ENCODE results near the gene DCHS2.

Gene DCHS2

DNA sequence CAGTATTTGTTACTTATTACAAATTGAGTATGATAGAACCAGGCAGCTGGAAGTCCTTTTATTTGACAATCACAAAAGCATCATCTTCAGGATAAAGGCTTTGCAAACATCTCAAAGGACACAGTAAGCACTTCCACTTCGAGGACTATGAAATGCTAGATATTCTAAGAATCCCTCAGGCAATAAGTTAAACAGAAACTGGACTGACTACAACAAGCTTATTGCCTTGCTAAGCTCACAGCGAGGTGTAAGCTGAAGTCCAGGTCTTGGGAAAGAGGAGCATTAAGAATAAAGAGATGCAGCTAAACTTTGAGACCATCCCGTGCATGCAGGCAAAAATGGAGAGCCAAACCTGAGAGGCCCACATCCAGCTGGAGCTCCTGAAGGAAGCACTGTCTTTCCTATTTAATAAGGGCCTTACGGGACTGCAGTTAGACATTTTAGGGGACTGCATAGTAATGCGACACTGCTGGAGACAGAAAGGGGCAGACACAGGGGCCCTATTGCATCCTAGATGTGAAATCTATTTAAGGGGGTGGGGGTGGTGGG, 38.7 kb downstream of the DCHS2 start:
- DNase-seq (ENCODE audit: low read depth in 1 of 2, low spot score in 1 of 2): no peak

DNA sequence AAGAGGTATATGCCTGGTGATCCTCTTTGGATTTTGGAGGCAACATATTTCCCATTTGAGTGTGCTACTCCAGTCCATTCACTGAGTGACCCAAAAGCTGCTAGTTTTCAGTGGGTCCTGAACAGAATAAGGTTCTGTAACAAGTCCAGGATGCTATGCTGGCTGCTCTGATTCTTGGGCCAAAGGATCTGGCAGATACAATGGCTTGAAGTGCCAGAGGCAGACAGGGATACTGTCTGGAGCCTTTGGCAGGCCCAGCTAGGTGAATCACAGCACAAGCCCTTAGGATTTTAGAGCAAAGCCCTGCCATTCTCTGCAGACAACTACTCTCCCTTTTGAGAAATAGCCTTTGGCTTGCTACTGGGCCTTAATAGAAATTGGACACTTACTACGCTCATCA, 40.6 kb downstream of the DCHS2 start:
- DNase-seq (ENCODE audit: low read depth in 1 of 2, low spot score in 1 of 2): no peak

DNA sequence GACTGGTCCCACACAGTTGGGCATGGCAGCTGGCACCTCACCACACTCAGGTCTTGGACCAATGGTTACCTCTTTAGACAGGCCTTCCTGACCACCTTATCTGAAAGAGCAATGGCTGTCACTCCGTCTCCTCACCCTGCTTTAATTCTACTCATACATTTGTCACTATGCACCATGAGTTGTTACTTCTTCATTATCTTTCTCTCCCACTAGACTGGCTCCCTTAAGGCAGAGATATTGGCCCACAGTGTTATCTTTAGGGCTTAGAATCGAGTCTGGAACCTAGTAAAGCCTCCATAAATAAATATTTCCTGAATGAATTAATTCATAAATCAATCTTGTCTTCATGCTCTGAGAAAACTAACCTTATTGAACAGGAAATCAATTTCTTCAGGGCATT, 46.6 kb downstream of the DCHS2 start:
- DNase-seq (ENCODE audit: low read depth in 1 of 2, low spot score in 1 of 2): no peak

DNA sequence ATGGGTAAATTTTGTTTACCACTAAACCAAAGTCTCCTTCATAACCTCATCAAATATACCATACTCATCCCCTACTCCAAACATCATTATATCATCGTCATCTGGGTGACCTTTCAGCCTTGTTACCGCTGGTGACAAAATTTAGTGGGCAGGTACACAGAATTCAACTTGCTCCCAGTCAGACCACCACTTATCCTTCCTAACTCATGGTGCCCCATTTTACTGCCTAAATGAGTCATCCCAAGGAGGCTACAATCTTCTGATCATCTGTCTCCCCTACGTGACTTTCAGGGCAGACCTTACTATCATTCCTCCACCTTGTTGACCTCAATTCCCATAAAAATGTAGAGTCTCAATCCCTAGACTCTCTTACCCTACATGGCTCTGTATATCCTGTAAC, 49.6 kb downstream of the DCHS2 start:
- DNase-seq (ENCODE audit: low read depth in 1 of 2, low spot score in 1 of 2): no peak

DNA sequence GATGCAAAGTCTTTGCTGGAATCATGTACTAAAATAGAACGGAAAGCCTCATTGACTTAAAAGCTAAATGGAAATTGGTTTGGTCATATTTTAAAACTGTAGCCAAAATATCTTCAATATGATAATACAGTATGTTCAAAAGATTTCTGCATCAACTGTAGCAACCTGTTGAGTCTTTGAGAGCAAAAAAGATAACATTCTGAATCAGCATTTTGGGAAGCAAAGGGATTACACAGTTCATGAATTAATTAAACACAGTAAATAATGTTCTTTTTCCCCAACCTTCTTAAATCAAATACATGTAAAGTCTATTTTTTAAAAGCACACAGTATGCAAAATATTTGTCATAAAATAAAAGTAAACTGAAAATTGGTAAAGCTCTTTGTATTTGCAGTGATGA, 50.5 kb downstream of the DCHS2 start:
- DNase-seq (ENCODE audit: low read depth in 1 of 2, low spot score in 1 of 2): no peak

DNA sequence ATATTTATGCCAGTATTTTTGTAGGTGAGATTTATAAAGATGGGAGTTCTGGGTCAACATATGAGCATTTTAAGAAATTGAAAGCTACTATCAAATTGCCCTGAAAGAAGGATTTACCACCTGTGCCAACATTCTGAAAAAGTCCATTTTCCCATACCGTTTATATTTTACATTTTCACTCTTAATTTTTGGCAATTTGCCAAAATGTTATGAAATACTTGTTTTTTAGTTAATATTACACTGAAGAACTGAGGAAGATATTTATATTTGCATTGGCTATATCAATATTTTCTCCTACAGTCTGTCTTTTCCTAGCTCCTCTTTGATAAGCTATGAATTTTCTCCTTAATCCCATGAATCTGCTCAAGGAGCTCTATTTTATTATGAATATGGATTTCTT, 52.4 kb downstream of the DCHS2 start:
- DNase-seq (ENCODE audit: low read depth in 1 of 2, low spot score in 1 of 2): no peak

DNA sequence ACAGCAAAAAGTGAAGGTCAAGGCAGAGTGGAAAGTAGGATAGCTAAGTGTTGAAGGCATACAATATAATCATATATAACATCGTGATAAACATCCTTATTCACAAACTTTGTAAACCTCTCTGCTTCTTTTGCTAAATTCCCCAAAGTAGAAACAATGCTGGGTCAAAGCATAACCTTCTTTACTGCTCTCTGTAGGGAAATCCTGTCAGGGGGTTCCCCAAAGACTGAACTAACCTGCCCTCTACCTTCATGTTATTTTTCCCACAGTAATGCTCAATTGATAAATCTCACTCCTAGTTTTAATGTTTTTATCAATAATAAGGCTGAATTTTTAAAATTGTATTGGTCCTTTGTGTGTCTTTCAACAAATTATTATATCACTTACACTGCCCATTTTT, 55.7 kb downstream of the DCHS2 start:
- no peak for DNase-seq (ENCODE audit: low read depth in 1 of 2, low spot score in 1 of 2)

DNA sequence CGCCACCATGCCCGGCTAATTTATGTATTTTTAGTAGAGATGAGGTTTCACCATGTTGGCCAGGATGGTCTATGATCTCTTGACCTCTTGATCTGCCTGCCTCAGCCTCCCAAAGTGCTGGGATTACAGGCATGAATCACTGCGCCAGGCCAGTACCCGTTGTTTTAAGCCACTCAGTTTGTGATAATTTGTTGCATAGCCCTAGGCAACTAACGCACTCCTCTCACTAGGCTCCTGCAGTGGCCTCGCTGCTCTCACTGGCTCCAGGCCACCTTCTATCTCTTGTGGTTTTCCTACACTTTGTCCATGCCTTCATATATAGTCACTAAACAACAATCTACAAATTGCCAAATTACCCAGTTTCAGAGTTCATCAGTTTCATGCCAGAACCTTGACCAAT, 58.1 kb downstream of the DCHS2 start:
- DNase-seq (ENCODE audit: low read depth in 1 of 2, low spot score in 1 of 2): no peak

DNA sequence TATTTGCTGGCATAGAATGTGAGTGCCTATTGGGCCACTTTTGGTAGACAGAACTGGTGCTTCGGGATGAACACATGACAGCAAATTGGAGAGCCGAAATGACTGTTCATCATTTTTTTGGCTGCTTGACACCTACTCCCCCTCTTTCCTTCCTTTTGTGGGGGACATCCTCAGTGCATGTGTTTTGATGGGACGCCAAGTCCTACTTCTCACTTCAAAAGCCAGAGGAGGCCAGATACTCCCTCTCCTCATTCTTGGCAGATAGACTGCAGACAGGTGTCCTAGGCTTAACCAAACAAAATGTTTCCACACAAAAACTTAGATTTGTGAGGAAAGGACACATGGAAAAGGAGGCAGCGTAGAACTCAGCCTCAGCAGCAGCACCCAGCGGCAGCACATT, 62.4 kb downstream of the DCHS2 start:
- no peak for DNase-seq (ENCODE audit: low read depth in 1 of 2, low spot score in 1 of 2)

DNA sequence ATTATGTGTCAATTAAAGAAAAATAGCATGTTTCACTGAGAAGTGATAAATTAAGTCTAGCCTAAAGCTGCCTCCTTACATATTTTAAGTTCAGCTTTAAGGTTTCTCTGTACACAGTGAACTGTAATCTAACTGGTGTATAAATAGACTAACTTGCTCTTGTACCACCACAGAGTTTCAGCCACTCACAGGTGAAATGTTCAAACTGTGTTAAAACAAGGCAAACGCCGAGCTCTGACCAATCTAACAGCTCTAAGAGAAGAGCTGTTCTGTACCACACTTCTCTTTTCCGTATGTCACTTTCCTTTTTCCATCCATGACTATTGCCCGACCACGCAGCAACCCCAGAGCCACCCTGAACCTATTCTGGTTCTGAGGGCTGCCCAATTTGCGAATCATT, 64.5 kb downstream of the DCHS2 start:
- no peak for DNase-seq (ENCODE audit: low read depth in 1 of 2, low spot score in 1 of 2)

DNA sequence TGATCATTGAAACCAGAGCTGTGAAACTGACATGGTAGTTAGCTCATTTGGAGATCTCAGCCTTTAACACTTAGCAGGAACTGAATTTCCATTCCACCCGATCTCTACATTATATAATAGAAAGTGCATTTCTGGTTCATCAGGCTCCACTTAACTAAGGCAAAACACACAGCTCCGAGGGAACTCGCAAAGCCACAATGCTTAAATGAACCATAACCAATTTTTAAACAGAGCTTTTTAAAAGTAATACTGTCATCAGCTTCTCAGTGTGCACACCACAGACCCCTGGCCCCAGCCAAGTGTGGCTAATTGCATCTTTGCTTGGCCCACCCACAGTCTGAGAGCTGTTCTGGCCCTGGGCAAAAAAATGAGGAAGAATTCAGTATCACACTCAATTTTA, 66.1 kb downstream of the DCHS2 start:
- no peak for DNase-seq (ENCODE audit: low read depth in 1 of 2, low spot score in 1 of 2)

DNA sequence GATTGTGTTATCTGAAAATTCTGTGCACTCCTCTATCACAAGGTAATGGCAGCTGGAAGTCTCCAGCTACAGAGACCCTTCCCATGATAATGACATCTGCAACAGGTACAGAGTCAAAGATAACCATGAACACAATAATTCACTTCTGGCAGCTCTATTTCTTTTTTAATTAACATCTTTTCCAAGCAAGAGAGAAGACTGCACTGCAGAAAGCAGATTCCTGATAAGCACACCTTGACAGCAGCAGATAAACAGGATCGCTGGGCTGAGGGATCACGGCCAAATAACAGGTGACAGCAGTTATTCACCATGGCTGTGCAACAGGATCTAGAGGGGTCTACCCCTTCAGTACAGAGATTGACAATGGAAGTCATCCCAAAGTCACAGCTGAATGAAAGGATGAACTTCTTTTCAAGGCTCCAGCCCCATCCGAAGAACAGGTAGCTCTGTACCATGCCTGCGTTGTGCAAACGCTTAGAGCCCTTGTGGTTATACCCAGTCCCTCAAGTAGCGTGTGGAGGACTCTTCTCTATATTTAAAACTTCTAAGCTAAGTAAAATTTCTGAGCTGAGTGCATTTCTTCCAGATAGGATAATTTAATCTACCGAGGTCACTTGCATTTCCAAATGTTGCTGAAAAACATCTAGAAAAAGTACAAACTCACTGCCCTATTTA, 66.7 kb downstream of the DCHS2 start:
- no peak for DNase-seq (ENCODE audit: low read depth in 1 of 2, low spot score in 1 of 2)

DNA sequence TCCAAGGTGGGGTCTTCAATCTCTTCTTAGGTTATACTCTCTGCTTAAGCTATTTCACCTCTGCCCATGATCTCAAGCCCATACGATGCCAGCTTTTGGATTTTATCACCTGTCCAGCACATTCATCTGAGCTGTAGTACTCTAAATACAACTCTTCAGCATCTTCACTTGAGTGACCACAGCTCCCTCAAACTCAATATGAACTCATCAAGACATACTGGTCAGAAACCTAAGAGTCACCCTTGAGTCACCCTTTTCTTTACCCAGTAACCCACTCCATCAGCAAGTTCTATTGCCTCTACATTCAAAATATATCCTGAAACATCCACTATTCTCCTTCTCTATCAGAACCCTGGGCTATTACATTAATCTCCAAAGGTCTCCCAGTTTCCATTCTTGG, 69.4 kb downstream of the DCHS2 start:
- DNase-seq (ENCODE audit: low read depth in 1 of 2, low spot score in 1 of 2): no peak

DNA sequence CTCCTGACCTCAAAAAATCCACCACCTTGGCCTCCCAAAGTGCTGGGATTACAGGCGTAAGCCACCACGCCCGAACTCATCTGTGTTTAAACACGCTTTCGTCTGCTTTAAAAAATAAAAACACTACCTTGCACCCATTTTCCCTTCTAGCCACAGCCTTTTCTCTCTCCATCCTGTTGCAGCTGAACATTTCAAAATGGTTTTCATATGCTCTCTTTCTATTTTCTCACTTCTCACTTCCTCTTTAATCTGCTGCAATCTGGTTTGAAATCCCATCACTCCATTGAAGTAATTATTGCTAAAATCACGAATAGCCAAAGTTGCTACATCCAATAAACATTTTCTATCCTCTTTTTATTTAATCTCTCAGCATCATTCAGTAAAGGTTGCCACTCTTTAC, 70.0 kb downstream of the DCHS2 start:
- no peak for DNase-seq (ENCODE audit: low read depth in 1 of 2, low spot score in 1 of 2)

DNA sequence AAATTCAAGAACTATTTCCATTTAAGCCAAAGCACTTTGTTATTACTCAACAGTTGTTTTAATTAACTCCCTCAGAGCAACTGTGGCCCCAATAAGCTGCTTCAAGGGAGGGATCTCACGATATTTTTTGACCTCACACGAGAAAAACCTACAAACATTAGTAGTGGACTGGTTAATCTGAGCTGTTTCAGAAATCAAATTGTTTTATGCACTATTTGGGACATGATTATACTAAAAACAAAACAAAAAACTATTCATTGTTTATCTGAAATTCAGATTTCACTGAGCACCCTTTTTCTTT, 74.3 kb downstream of the DCHS2 start:
- no peak for DNase-seq (ENCODE audit: low read depth in 1 of 2, low spot score in 1 of 2)

DNA sequence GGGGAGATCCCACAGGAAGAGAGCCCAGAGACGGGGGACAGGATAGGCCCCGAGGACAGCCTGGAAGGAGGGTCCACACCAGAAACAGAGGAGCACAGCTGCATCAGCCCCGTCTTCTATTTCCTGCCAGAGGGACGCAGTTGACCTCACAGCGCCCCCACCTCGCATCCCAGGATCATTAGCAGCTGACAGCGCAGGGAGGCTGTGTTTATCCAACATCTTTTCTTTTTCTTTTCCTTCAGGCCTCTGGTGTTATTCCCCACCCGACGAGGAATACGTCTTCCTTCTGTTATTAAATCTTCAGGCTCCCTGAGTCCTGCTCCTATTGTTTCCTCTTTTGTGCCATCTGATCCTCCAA, 75.4 kb downstream of the DCHS2 start:
- no peak for DNase-seq (ENCODE audit: low read depth in 1 of 2, low spot score in 1 of 2)

DNA sequence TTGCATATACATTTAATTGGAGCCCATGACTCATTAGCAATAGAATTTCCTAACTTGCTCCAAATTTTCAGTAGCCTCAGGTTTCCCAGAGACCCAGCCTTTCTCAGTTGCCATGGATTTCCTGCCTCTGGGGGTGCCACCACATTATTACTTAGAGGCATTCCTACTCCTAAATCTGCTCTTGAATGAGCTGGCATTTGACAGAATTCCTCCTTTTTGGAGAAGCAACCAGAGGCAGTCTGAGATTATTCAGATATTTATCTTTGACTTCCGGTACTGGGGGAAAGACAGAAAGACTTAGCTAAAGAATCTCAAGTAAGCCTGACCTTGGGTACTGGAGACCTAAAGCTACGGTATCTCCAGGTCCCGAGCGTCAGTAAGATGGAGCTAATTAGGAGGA, 76.3 kb downstream of the DCHS2 start:
- no peak for DNase-seq (ENCODE audit: low read depth in 1 of 2, low spot score in 1 of 2)

DNA sequence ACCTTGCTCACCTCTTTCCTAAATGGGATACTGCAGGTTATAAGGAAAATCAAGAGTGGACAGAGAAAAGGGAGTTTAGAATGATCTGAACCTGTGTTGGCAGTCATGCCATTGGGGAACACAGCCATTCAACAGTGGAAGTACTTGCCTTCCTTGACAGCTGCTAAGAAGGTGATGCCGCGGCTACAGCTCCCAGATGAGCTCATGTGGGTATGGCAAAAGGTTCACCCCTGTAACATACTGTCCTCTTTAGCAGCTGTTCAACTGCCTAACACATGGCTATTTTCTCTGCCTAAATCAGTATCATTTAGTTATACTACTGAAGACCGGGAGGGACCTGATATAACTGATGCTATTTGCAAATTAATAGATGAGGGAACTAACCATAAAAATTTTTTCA, 76.8 kb downstream of the DCHS2 start:
- no peak for DNase-seq (ENCODE audit: low read depth in 1 of 2, low spot score in 1 of 2)

DNA sequence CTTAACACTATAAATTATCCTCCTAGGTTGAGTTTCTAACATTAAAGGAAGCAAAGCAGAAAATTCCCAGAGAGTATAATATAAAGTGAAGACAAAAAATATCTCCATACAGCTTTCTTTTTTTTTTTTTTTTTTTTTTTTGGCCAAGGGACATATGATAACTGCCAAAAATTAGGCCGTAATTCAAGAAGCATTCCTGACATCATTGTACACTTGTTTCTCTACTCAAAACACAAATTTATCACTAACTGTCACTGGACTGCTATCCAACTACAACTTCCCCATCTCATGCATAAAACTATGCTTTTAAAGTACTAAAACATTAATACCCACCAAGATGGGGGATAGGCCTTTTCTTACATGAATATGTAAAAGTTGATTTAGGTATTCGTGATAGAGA, 77.2 kb downstream of the DCHS2 start:
- DNase-seq (ENCODE audit: low read depth in 1 of 2, low spot score in 1 of 2): no peak

DNA sequence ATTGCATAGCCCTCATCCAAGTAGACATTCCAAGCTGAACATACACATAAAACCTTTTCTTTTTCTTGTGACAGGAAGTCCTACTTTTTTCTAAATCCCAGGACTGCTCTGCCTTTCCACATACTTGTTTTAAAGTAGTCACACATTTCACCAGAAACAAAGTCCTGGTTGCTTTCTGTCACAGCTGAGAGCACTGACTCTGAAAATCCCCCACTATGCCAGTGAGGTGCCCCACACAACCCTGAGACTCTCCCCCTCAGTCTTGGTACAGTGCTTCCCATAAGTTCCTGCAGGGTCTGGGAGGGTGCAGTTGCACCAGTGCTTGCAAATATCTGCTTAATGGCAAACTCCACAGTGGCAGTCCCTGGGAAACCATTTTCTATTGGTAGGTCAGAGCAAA, 84.2 kb downstream of the DCHS2 start:
- DNase-seq (ENCODE audit: low read depth in 1 of 2, low spot score in 1 of 2): no peak

DNA sequence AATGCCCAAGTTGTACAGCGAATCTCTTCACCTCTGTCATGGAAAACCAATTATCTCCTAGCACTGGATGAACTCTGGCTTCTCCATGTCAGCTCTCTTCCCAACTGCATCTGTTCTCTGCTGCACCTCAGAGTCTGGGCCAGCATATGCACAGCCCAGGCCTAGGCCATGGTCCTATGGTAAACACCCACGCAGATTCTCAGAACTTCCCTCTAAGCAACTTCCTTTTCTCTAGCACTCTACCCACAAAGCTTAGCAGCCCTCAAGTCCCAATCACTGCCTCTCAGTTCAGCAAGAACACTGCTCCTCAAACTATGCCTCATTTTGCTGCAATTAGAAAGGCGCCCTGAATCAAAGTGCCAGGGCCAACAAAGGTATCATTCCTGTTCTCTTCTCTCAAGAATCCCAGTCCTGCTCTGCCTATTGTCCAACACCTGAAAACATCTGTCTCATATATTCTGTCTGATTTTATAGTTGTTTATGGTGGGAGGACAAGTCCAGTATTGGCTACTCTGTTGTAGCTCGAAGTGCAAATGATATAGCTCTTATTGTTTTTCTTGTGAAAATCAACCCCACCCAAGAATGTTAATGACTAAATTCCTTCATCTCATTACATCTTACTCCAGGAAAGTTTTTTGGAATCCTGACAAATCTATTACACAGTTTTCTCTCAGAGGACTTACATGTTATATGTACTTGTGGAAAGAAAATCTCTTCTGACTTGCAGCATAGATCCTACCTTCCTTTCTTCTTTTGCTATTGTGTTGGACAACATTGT, 85.4 kb downstream of the DCHS2 start:
- no peak for DNase-seq (ENCODE audit: low read depth in 1 of 2, low spot score in 1 of 2)

DNA sequence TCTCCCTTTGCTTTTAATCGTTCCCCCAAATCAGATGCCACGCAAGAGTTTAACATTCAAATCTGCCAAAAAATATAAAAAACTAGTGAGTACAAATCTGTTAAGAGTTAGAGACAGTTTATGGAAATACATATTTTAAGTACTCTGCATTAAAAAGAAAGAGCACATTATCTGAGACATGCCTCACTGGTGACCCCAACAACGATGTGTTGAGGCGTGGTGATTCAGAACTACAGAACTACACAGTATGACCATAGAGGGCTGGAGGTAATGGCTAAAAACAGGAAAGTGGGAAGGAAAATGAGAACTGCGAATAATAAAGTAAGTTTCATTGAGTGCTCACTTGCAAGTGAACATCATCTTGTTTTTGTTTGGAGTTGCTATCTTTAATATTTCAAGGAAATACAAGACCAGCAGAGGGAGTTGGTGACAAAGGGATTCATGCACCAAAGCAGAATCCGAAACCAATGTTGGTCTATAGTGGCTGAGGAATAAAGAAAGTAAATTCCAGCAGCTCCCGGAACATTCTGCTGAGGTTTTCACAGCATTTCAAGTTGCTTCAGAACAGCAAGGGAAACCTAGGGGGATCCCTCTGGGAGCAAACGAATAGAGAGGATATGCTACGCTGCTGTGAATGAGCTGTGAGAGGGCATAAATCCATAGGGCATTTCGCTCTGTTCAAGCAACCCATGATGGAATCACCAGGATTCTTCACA, 92.2 kb downstream of the DCHS2 start:
- DNase-seq (ENCODE audit: low read depth in 1 of 2, low spot score in 1 of 2): no peak
